ENCODE data around the gene EML6.

DNA sequence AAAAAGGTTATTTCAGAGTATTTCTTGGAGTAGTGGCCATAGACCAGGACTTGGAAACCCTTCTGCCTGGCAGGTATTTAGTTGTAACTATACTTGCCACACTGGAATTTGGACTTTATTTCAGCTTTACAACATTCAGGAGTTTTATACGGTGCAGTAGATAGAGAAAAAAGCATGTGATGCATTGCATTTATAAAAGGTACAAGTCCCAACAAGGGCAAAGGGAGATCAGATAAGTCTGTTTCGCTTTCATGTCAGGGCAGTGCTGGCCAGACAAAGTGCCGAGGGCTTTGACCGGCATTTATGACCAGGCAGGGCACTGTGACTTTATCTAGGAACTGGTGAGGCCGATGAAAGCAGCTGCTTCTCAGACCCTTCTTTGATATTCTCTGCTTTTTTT, 181.4 kb downstream of the EML6 start:
- TF ChIP-seq, protein P1, sequence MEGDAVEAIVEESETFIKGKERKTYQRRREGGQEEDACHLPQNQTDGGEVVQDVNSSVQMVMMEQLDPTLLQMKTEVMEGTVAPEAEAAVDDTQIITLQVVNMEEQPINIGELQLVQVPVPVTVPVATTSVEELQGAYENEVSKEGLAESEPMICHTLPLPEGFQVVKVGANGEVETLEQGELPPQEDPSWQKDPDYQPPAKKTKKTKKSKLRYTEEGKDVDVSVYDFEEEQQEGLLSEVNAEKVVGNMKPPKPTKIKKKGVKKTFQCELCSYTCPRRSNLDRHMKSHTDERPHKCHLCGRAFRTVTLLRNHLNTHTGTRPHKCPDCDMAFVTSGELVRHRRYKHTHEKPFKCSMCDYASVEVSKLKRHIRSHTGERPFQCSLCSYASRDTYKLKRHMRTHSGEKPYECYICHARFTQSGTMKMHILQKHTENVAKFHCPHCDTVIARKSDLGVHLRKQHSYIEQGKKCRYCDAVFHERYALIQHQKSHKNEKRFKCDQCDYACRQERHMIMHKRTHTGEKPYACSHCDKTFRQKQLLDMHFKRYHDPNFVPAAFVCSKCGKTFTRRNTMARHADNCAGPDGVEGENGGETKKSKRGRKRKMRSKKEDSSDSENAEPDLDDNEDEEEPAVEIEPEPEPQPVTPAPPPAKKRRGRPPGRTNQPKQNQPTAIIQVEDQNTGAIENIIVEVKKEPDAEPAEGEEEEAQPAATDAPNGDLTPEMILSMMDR (IDR thresholded peaks at IDR 0.05): no peak
- TF ChIP-seq EZH2 (IDR thresholded peaks at IDR 0.05) (no peak), EZH2phosphoT487 (IDR thresholded peaks at IDR 0.05) (no peak)
